Muscle of back (tissue), 11 donors: Measurements from ENCODE around the gene AZU1. TPM values are rescaled to one million over a fixed set of nuclear protein-coding genes. Genes with fewer than 3 reads are reported as not detected.
A peak's percentile ranks its signal among the peaks of the same experiment; 100 is the strongest.
"Not testable (repeated sequence)": the region's sequence is repeated elsewhere in the genome, so short reads cannot be mapped to it uniquely, and the experiment has no call there.

Experiments used
- DNase-seq, 3 donors: peaks; one replicate each; pipeline versions ENCODE4 v3.0.0 to v3.0.0-alpha.2; 2013
- polyA plus RNA-seq, 10 donors: library from polyadenylated mRNA; unstranded; fragments of 120-200 nt; gene quantifications; one replicate each; pipeline ENCODE4 v1.2.1, GENCODE V29; 2013; ENCODE audit not compliant: insufficient read length in 10 of 10

The AZU1 gene
- polyA plus RNA-seq, 10 donors, result 0.35 to 3.0 (median 1.2) TPM

DNA sequence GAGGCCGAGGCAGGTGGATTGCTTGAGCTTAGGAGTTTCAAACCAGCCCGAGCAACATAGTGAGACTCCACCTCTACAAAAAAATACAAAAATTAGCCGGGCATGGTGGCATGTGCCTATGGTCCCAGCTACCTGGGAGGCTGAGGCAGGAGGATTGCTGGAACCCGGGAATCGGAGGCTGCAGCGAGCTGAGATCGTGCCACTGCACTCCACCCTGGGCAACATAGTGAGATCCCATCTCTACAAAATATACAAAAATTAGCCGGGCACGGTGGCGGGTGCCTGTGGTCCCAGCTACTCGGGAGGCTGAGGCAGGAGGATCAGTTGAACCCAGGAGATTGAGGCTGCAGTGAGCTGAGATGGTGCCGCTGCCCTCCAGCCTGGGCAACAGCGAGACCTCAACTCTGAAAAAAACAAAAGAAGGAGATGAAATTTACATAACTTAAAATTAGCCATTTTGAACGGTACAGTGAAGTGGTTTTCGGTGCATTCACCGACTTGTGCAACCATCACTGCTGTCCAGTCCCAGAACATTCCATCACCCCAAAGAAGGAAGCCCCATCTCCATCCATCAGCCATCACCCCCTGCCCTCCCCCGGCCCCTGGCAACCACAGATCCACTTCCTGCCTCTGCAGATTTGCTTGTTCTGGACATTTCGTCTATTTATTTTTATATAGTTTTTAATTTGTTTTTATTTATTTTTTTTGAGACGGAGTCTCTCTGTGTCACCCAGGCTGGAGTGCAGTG, 1.6 kb upstream of the AZU1 start:
- no peak for DNase-seq

DNA sequence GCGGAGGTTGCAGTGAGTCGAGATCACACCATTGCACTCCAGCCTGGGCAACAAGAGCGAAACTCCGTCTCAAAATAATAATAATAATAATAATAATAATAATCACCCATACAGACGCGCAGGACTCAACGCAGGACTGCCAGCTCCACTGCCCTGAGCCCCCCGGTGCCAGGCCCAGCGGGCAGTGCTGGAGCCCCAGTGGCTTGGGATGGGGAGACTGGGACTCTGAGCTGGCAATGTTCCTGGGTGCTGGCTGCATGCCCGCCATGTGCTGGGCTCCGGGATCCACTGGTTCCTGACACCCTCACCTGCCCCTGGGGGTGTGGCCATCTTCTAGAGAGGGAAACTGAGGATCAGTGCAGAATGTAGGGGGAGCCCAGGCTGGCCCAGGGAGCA, 325 bp upstream of the AZU1 start:
- no peak for DNase-seq

DNA sequence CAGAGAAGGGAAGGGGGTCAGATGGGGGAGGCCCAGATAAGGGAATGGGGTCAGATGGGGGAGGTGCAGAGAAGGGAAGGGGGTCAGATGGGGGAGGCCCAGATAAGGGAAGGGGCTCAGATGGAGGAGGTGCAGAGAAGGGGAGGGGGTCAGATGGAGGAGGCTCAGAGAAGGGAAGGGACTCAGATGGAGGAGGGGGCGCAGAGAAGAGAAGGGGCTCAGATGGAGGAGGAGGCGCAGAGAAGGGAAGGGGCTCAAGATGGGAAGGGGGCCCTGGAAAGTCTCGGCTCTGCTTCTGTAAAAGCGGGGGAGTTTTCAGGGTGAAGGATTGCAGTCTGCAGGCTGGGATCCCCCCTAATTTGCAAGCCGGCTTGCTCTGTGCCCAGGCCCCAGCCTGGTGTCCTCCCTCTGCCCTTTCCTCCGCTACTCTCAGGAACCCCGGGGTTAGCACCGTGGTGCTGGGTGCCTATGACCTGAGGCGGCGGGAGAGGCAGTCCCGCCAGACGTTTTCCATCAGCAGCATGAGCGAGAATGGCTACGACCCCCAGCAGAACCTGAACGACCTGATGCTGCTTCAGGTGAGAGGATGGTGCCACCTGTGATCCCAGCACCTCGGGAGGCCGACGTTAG, 1.6 kb downstream of the AZU1 start:
- DNase-seq, result no peak

DNA sequence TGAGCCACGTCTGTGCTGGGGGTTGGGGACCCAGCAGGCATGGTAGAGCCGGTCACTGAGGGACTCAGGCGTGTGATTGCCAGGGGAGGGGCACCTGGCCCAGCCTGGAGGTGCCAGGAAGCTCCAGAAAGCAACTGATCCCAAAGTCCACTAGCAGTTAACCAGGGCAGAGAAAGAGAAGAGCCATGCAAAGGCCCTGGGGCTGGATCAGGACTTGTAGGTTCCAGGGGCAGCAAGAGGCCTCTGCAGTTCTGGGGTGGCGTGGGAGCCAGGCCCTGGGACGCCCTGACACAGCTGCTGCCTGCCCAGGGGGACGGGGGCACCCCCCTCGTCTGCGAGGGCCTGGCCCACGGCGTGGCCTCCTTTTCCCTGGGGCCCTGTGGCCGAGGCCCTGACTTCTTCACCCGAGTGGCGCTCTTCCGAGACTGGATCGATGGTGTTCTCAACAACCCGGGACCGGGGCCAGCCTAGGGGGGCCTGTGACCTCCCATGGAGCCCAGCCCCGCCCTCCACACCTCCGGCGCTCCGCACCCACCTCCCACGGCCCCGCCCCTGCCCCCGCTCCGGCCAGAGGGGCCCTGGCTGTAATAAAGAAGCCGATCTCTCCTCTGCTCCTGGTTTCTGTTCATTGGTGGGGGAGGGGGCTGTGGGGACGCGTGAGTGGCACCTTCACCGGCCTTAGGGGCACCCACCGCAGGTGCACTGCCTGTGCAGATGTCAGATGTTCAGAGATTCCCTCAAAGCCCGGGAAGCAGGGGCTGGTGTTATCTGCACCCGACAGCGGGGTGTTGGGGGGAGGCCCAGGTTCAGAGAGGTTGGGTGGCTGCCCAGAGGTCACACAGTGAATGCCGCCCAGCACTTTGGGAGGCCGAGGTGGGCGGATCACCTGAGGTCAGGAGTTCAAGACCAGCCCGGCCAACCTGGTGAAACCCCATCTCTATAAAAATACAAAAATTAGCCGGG, 4.1 kb downstream of the AZU1 start:
- DNase-seq, result no peak

DNA sequence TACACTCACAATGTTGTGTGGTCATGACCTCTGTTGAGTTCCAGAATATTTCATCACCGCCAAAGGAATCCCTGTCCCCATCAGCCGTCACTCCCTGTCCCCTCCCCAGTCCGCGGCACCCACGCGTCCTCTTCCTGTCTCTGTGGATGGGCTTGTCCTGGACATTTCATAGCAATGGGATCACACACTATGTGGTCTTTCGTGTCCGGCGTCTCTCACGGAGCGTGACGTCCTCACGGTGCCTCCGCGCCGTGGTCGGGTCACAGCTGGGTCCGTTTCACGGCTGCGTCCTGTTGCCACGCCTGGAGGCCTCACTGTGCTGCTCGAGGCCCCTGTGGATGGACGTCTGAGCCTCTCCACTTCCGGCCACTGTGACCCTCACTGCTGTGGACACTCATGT, 6.6 kb downstream of the AZU1 start:
- DNase-seq, result no peak

DNA sequence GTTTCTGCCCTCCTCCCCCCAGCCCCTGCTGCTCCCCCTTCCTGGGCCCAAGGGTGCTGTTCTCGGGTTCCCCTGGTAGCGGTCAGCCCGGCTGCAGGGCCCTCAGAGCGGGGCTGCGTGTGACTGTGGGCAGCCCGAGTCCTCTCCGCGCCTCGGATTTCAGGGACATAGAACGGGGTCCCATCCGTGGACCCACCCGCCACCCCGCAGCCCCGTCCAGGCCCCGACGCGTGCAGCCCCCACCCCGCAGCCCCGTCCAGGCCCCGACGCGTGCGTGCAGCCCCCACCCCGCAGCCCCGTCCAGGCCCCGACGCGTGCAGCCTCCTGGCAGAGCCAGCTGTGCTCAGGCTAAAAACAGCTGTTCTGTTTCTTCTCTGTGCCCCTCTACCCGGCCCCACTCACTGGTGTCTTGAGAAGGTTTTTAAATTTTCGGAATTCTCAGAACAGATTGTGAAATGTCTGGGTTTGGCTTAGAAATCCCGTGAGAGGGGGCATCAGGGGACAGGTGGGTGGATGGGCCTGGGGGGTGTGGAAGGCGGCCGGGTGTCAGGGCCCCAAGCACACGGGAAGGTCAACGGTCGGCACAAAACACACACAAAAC, 7.7 kb downstream of the AZU1 start:
- no peak for DNase-seq

DNA sequence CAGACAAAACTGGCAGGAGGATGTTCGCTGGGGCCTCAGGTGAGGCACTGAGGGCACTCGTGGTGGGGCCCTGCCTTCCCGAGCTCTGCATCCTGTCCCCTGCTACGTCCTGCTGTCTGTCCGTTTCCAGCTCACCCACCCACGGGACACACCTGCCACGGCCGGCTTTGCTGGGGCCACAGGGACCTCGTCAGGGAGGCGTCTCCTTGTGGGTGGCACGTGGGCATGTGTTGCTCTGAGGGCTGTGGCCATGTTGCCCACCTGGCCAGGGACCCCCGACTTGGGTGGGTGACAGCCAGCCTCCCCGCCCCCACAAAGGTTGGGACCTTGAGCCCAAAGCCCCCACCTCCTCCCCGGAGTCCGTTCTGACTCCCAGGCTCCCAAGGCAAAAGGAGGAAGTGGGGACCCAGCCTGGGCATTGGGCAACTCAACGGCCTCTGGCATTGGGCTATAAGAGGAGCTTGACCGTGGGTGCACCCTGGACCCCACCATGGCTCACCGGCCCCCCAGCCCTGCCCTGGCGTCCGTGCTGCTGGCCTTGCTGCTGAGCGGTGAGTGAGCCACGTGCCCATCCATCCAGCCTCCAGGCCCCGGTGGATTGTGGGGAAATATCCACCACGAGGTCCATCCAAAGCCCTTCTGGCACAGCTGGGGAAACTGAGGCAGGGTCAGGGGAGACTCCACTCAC, 13.0 kb downstream of the AZU1 start, which contains the start of gene PRTN3:
TSS of gene PRTN3 (plus strand) at position 481 of the 688 bp plus-strand sequence. CDS start at position 491, 10 bp downstream.
- DNase-seq, result no peak

DNA sequence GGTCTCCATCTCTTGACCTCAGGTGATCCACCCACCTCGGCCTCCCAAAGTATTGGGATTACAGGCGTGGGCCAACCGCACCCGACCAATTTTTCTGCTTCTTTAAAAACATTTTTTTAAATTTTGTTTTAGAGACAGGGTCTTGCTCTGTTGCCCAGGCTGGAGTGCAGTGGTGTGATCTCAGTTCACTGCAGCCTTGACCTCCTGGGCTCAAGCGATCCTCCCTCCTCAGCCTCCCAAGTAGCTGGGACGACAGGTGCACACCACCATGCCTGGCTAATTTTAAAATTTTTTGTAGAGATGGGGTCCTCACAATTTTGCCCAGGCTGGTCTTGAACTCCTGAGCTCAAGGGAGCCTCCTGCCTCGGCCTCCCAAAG, 15.2 kb downstream of the AZU1 start:
- DNase-seq, result not testable (repeated sequence)

DNA sequence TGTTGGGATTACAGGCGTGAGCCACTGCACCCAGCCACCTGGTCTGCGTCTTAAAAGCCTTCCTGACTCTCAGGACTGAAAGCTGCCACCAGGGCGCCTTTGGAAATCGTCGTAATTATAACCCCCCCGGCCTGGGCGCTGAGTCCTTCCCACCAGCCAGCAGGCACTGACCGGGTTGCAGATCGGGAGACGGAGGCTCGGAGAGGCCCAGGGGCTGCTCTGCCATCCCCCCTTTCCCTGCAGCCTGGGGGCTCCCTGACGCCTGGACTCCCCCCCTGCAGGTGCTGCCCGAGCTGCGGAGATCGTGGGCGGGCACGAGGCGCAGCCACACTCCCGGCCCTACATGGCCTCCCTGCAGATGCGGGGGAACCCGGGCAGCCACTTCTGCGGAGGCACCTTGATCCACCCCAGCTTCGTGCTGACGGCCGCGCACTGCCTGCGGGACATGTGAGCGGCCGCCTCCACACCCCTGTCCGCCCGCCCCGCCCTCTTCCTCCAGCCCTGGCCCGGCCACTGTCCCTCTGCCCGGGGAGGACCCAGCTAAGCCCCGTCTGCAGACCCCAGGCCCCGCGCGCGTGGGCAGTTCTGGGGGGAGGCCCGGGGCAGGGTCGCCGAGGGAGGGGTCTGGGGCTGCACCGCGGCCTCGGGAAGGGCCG, 15.7 kb downstream of the AZU1 start:
- DNase-seq, result no peak

DNA sequence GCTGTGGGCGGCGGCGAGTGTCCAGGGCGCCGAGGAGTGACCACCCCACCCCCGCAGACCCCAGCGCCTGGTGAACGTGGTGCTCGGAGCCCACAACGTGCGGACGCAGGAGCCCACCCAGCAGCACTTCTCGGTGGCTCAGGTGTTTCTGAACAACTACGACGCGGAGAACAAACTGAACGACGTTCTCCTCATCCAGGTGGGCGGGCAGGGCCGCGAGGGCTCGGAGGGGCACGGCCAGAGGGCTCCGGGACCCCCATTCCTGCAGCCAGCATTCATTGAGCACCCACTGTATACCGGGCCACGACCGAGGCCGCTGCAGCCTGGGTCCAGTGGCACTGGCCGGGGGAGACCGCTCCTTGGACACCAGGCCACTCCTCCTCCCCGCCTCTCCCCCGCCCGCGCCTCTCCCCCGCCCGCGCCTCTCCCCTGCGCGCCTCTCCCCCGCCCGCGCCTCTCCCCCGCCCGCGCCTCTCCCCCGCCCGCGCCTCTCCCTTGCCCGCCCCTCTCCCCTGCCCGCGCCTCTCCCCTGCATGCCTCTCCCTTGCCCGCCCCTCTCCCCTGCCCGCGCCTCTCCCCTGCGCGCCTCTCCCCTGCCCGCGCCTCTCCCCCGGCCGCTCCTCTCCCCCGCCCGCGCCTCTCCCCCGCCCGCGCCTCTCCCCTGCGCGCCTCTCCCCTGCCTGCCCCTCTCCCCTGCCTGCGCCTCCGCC, 16.4 kb downstream of the AZU1 start:
- DNase-seq, result no peak

DNA sequence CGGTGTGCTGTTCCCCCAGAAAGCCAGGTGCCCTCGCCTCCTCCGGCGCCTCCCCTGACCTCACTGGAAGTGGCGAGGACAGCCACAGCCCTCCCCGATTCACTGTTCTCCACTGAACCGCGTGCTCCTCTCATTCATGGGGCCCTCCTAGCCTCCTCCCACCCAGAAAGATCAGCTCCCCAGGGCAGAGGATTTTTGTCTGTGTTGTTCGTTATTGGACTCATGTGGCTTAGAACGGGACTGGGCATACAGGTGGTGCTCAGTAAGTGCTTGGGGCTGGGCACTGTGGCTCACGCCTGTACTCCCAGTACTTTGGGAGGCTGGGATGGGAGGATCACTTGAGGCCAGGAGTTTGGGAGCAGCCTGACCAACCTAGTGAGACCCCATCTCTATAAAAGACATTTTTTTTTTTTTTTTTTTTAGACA, 16.9 kb downstream of the AZU1 start:
- no peak for DNase-seq

DNA sequence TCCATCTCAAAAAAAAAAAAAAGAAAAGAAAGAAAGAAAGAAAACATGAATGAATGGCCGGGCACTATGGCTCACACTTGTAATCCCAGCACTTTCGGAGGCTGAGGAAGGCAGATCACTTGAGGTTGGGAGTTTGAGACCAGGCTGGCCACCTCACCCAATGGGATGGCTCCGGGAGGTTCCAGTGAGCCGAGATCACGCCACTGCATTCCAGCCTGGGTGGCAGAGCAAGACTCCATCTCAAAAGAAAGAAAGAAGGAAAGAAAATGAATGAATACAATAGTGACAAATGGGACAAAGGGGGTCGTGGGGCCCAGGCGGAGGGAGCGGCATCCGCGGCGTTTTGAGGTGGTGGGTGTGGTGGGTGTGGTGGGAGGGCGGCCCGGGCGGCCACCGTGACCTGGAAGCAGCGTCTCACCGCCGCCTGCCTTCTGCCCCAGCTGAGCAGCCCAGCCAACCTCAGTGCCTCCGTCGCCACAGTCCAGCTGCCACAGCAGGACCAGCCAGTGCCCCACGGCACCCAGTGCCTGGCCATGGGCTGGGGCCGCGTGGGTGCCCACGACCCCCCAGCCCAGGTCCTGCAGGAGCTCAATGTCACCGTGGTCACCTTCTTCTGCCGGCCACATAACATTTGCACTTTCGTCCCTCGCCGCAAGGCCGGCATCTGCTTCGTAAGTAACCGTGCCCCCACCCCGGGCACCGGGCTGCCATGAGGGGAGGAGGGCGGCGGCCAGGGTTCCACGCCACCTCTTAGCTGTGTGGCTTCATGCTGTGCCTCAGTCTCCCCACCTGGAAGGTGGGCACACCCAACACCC, 18.3 kb downstream of the AZU1 start:
- no peak for DNase-seq

DNA sequence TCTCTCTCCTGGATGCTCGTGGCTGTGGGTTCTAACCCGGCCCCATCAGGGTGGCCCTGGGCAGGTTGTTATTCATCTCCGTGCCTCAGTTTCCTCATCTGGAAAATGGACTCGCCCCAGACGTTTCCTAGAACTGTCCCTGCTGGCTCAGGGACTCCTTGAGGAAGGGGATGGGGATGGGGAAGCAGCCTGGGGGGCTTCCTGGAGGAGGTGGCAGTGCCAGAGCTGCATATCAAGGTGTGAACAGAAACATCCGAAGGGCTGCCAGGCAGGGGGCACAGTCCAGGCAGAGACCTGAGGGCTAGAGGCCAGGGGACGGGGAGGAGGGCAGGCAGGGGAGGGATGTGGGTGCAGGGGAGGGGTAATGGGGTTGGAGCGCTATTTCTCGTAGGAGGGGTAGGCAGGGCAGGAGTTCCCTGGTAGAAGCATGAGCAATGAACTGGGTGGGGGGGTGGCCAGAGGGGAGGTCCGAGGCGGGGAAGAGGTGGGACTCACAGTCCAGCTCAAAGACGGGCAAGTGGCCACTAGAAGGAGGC, 20.8 kb downstream of the AZU1 start:
- no peak for DNase-seq

DNA sequence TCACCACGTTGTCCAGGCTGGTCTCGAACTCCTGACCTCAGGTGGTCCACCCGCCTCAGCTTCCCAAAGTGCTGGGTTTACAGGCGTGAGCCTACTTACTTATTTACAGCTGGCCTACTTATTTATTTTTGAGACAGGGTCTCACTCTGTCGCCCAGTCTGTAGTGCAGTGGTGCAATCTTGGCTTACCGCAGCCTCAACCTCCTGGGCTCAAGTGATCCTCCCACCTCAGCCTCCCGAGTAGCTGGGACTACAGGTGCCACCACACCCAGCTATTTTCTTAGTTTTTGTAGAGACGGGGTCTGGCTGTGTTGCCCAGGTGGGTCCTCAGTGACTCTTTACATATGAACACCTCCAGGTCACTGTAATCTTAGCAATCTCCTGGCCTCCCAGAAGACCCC, 21.6 kb downstream of the AZU1 start:
- not testable (repeated sequence) for DNase-seq

DNA sequence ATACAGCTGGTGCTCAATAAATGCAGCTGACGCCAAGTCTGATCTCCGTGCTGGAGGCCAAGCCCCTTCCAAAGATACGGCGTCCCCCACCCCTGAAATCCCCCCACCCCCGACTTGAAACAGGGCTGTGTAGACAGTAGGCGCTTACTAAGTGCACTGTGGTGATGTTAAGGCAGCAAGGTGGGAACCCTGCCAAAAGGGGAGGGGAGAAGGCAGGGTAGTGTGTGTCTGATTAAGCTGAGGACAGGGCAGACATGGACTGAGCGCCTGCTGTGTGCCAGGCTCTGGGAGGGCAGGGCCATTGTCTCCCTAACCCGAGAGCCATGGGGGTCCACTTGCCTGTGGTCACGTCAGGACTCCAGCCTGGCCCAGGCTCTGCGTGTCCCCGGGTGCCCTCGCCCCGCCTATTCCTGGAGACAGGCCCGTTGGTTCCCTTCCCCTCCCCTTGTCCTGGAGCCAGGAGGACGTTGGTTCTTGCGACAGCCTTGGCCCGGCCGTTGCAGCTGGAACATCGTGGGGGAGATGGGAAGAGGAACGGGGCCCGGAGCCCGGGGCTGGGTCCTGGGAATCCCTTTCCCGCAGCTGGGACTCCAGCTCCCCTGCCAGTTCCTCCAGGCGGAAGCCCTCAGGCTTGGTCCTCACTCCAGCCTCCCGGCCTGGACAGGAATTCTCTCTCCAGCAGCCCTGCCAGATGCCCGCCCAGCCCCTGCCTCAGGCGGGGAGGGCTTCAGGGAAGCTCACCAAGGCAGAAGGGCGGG, 22.8 kb downstream of the AZU1 start:
- peak; percentile 57 to 92 (median 86) for DNase-seq

DNA sequence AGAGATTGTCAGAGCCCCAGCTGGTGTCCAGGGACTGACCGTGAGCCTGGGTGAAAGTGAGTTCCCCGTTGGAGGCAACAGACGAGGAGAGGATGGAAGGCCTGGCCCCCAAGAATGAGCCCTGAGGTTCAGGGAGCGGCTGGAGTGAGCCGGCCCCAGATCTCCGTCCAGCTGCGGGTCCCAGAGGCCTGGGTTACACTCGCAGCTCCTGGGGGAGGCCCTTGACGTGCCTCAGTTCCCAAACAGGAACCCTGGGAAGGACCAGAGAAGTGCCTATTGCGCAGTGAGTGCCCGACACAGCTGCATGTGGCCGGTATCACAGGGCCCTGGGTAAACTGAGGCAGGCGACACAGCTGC, 23.3 kb downstream of the AZU1 start:
- DNase-seq, result no peak

DNA sequence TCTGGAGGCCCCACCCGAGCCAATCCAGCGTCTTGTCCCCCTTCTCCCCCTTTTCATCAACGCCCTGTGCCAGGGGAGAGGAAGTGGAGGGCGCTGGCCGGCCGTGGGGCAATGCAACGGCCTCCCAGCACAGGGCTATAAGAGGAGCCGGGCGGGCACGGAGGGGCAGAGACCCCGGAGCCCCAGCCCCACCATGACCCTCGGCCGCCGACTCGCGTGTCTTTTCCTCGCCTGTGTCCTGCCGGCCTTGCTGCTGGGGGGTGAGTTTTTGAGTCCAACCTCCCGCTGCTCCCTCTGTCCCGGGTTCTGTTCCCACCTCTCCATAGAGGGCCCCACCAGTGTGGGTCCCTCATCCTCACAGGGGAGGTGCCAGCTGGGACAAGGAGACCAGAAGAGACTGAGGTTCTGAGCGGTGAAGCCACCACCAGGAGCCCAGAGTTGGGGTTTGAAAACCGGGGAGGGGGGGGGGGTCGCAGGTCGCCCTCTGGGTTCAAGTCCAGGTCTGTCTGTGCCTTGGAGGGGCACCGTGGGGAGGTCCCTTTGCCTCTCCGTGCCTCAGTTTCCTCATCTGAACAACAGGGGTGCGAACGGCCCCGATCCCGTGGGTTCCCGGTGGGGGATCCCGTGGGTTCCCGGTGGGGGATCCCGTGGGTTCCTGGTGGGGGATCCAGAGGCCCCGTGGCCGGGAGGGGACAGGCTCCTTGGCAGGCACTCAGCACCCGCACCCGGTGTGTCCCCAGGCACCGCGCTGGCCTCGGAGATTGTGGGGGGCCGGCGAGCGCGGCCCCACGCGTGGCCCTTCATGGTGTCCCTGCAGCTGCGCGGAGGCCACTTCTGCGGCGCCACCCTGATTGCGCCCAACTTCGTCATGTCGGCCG, 24.7 kb downstream of the AZU1 start, which contains the start of gene ELANE:
TSS of gene ELANE (plus strand) at position 168 of the 878 bp plus-strand sequence. CDS start at position 194, 26 bp downstream.
- DNase-seq, result no peak
